ENCODE results near the gene FCHSD2. TPM values are rescaled to one million over a fixed set of nuclear protein-coding genes. Genes with fewer than 3 reads are reported as not detected.

FCHSD2 gene
- total and polyA plus RNA-seq, 2 of the 13 experiments (the other 11 are each of a cell fraction or from before 2014, with no cell fraction given): 20.5 to 24.8 TPM

DNA sequence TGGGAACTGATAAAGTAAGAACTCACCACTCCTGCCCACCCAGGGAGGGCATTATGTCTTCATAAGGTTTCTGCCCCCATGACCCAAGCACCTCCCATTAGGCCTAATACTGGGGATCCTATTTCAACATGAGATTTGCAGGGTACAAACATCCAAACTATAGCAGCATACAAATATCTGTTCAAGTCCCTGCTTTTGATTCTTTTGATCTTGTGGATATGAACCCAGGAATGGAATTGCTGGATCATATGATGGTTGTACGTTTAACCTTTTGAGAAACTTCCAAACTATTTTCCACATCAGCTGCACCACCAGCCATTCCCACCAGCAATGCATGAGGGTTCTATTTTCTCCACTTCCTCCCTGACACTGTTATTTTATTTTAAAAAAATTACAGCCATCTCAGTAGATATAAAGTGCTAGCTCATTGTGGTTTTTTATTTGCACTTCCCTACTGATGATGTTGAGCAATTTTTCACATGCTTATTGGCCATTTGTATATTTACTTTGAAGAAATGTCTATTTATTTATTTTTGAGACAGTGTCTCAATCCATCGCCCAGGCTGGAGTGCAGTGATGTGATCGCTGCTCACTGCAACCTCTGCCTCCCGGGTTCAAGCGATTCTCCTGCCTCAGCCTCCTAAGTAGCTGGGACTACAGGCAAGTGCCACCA is 335.0 kb downstream of the FCHSD2 start (continued):
- TF ChIP-seq, protein P1, sequence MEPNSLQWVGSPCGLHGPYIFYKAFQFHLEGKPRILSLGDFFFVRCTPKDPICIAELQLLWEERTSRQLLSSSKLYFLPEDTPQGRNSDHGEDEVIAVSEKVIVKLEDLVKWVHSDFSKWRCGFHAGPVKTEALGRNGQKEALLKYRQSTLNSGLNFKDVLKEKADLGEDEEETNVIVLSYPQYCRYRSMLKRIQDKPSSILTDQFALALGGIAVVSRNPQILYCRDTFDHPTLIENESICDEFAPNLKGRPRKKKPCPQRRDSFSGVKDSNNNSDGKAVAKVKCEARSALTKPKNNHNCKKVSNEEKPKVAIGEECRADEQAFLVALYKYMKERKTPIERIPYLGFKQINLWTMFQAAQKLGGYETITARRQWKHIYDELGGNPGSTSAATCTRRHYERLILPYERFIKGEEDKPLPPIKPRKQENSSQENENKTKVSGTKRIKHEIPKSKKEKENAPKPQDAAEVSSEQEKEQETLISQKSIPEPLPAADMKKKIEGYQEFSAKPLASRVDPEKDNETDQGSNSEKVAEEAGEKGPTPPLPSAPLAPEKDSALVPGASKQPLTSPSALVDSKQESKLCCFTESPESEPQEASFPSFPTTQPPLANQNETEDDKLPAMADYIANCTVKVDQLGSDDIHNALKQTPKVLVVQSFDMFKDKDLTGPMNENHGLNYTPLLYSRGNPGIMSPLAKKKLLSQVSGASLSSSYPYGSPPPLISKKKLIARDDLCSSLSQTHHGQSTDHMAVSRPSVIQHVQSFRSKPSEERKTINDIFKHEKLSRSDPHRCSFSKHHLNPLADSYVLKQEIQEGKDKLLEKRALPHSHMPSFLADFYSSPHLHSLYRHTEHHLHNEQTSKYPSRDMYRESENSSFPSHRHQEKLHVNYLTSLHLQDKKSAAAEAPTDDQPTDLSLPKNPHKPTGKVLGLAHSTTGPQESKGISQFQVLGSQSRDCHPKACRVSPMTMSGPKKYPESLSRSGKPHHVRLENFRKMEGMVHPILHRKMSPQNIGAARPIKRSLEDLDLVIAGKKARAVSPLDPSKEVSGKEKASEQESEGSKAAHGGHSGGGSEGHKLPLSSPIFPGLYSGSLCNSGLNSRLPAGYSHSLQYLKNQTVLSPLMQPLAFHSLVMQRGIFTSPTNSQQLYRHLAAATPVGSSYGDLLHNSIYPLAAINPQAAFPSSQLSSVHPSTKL (CRISPR knock-in tag; IDR thresholded peaks at IDR 0.05): peak; percentile 39; the same call in 1 of the 2 replicates
- TF ChIP-seq, protein P2, sequence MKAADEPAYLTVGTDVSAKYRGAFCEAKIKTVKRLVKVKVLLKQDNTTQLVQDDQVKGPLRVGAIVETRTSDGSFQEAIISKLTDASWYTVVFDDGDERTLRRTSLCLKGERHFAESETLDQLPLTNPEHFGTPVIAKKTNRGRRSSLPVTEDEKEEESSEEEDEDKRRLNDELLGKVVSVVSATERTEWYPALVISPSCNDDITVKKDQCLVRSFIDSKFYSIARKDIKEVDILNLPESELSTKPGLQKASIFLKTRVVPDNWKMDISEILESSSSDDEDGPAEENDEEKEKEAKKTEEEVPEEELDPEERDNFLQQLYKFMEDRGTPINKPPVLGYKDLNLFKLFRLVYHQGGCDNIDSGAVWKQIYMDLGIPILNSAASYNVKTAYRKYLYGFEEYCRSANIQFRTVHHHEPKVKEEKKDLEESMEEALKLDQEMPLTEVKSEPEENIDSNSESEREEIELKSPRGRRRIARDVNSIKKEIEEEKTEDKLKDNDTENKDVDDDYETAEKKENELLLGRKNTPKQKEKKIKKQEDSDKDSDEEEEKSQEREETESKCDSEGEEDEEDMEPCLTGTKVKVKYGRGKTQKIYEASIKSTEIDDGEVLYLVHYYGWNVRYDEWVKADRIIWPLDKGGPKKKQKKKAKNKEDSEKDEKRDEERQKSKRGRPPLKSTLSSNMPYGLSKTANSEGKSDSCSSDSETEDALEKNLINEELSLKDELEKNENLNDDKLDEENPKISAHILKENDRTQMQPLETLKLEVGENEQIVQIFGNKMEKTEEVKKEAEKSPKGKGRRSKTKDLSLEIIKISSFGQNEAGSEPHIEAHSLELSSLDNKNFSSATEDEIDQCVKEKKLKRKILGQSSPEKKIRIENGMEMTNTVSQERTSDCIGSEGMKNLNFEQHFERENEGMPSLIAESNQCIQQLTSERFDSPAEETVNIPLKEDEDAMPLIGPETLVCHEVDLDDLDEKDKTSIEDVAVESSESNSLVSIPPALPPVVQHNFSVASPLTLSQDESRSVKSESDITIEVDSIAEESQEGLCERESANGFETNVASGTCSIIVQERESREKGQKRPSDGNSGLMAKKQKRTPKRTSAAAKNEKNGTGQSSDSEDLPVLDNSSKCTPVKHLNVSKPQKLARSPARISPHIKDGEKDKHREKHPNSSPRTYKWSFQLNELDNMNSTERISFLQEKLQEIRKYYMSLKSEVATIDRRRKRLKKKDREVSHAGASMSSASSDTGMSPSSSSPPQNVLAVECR (CRISPR knock-in tag; IDR thresholded peaks at IDR 0.05; ENCODE audit: borderline replicate concordance): no peak
- TF ChIP-seq MEF2D (CRISPR knock-in tag; IDR thresholded peaks at IDR 0.05) (no peak), ZSCAN30 (CRISPR knock-in tag; IDR thresholded peaks at IDR 0.05) (no peak), SOX5 (CRISPR knock-in tag; IDR thresholded peaks at IDR 0.05; ENCODE audit: borderline replicate concordance) (0 out of 2 replicates have a peak, but pooled peaks have one; percentile 38), NFE2L2 (IDR thresholded peaks at IDR 0.05; ENCODE audit: low read length) (peak; percentile 74), MLLT10 (CRISPR knock-in tag; IDR thresholded peaks at IDR 0.05) (no peak), EP300 (IDR thresholded peaks at IDR 0.05; ENCODE audit: low read depth in 2 of 2, low read length in 2 of 2) (peak in 1 of 2 experiments; percentile 39; a peak in 1 of 4 replicates), EP300 (CRISPR knock-in tag; IDR thresholded peaks at IDR 0.05; ENCODE audit: borderline replicate concordance) (no peak), ZNF12 (CRISPR knock-in tag; IDR thresholded peaks at IDR 0.05) (no peak), NRL (CRISPR knock-in tag; IDR thresholded peaks at IDR 0.05; ENCODE audit: borderline replicate concordance) (no peak)
- TF ChIP-seq, protein P3, sequence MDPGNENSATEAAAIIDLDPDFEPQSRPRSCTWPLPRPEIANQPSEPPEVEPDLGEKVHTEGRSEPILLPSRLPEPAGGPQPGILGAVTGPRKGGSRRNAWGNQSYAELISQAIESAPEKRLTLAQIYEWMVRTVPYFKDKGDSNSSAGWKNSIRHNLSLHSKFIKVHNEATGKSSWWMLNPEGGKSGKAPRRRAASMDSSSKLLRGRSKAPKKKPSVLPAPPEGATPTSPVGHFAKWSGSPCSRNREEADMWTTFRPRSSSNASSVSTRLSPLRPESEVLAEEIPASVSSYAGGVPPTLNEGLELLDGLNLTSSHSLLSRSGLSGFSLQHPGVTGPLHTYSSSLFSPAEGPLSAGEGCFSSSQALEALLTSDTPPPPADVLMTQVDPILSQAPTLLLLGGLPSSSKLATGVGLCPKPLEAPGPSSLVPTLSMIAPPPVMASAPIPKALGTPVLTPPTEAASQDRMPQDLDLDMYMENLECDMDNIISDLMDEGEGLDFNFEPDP (CRISPR knock-in tag; conservative IDR thresholded peaks at IDR 0.05): no peak
- TF ChIP-seq, protein P4, sequence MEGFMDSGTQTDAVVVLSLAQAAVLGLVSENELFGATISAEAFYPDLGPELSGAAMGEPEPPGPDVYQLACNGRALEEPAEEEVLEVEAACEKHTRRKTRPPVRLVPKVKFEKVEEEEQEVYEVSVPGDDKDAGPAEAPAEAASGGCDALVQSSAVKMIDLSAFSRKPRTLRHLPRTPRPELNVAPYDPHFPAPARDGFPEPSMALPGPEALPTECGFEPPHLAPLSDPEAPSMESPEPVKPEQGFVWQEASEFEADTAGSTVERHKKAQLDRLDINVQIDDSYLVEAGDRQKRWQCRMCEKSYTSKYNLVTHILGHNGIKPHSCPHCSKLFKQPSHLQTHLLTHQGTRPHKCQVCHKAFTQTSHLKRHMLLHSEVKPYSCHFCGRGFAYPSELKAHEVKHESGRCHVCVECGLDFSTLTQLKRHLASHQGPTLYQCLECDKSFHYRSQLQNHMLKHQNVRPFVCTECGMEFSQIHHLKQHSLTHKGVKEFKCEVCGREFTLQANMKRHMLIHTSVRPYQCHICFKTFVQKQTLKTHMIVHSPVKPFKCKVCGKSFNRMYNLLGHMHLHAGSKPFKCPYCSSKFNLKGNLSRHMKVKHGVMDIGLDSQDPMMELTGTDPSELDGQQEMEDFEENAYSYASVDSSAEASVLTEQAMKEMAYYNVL (CRISPR knock-in tag; IDR thresholded peaks at IDR 0.05; ENCODE audit: borderline replicate concordance): no peak
- TF ChIP-seq, protein P5, sequence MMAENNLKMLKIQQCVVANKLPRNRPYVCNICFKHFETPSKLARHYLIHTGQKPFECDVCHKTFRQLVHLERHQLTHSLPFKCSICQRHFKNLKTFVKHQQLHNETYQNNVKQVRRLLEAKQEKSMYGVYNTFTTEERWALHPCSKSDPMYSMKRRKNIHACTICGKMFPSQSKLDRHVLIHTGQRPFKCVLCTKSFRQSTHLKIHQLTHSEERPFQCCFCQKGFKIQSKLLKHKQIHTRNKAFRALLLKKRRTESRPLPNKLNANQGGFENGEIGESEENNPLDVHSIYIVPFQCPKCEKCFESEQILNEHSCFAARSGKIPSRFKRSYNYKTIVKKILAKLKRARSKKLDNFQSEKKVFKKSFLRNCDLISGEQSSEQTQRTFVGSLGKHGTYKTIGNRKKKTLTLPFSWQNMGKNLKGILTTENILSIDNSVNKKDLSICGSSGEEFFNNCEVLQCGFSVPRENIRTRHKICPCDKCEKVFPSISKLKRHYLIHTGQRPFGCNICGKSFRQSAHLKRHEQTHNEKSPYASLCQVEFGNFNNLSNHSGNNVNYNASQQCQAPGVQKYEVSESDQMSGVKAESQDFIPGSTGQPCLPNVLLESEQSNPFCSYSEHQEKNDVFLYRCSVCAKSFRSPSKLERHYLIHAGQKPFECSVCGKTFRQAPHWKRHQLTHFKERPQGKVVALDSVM (CRISPR knock-in tag; IDR thresholded peaks at IDR 0.05): peak; percentile 97
